Glomerular endothelial cell (primary cell): Measurements from ENCODE around the gene NEK6. TPM values are rescaled to one million over a fixed set of nuclear protein-coding genes. Genes with fewer than 3 reads are reported as not detected.

Experiments used
- DNase-seq: peaks from one replicate; pipeline ENCODE4 v3.0.0-alpha.2; 2011; ENCODE audit warnings: low read depth, low spot score; ENCODE audit errors: extremely low read depth
- total RNA-seq: library from RNA; depleted of rRNA; stranded (reverse); fragments of >200 nt; gene quantifications from 2 replicates; pipeline ENCODE4 v1.2.3, GENCODE V29; 2015

The NEK6 gene
- total RNA-seq, 1 donor from 2014 or later = 53.8 TPM

- no peak for DNase-seq
These were observed 133.3 kb downstream of the NEK6 start for GRCh38 chr9:124390794-124391658.

- DNase-seq = no peak
These were observed 134.6 kb downstream of the NEK6 start for GRCh38 chr9:124392254-124392870.

GRCh38 chr9:124392871-124393460, 135.2 kb downstream of the NEK6 start:
- peak; percentile 62 for DNase-seq

GRCh38 chr9:124394167-124394566, 136.4 kb downstream of the NEK6 start:
- no peak for DNase-seq

- DNase-seq = no peak
These were observed 136.8 kb downstream of the NEK6 start for GRCh38 chr9:124394596-124394995.

- no peak for DNase-seq
These were observed 138.1 kb downstream of the NEK6 start for GRCh38 chr9:124395826-124396225.

GRCh38 chr9:124398191-124398935, 140.6 kb downstream of the NEK6 start:
- DNase-seq = no peak

GRCh38 chr9:124399323-124399967, 141.7 kb downstream of the NEK6 start:
- no peak for DNase-seq

GRCh38 chr9:124399968-124400940, 142.5 kb downstream of the NEK6 start:
- no peak for DNase-seq

Other genes with a start within 250 kb of the NEK6 start
- not detected in 2 replicates for gene LHX2, start 246.2 kb upstream of the NEK6 start, total RNA-seq
- gene PSMB7, start 157.5 kb downstream of the NEK6 start, total RNA-seq = 264 and 308 TPM in 2 replicates
- gene ADGRD2, start 192.5 kb downstream of the NEK6 start, total RNA-seq = not detected in 2 replicates
- gene NR5A1, start 249.4 kb downstream of the NEK6 start, total RNA-seq = not detected in 2 replicates